HepG2 (cell line): Measurements from ENCODE around the gene TMEM238. TPM values are rescaled to one million over a fixed set of nuclear protein-coding genes. Genes with fewer than 3 reads are reported as not detected.
A peak's percentile ranks its signal among the peaks of the same experiment; 100 is the strongest.

ENCODE experiments used
- CBX1 ChIP-seq: IDR thresholded peaks from one replicate; pipeline ENCODE4 v1.6.1; 2016; ENCODE audit warnings: antibody characterized with exemption, low read depth
- EEA1 ChIP-seq: sonication (generic); formaldehyde crosslinking; IDR thresholded peaks from 2 replicates; pipeline ENCODE4 v1.5.1; 2020; ENCODE audit warnings: mild to moderate bottlenecking, missing genetic modification reagents, borderline replicate concordance
- MED8 ChIP-seq: sonication (generic); formaldehyde crosslinking; IDR thresholded peaks from 2 replicates; pipeline ENCODE4 v1.8.1; 2023; ENCODE audit warnings: mild to moderate bottlenecking, missing genetic modification reagents; ENCODE audit not compliant: insufficient replicate concordance
- NFIB ChIP-seq: sonication (generic); formaldehyde crosslinking; IDR thresholded peaks from 2 replicates; pipeline ENCODE4 v1.9.0; 2021; ENCODE audit warnings: missing genetic modification reagents, mild to moderate bottlenecking, borderline replicate concordance
- POGZ ChIP-seq: sonication (generic); formaldehyde crosslinking; IDR thresholded peaks from 2 replicates; pipeline ENCODE4 v1.4.0; 2020; ENCODE audit warnings: mild to moderate bottlenecking, missing genetic modification reagents
- REXO4 ChIP-seq: sonication (generic); formaldehyde crosslinking; IDR thresholded peaks from 2 replicates; pipeline ENCODE4 v1.8.0; 2022; ENCODE audit warnings: missing genetic modification reagents, mild to moderate bottlenecking, borderline replicate concordance
- SMAD3 ChIP-seq: sonication (generic); formaldehyde crosslinking; IDR thresholded peaks from 2 replicates; pipeline ENCODE4 v1.4.0; 2020; ENCODE audit warnings: missing genetic modification reagents
- SRSF1 ChIP-seq: fragments of 200-400 bp; formaldehyde crosslinking; optimal IDR thresholded peaks from 2 replicates; pipeline ENCODE3; 2017; ENCODE audit warnings: mild to moderate bottlenecking, low read depth, low read length, moderate library complexity
- TOPORS ChIP-seq: sonication (generic); formaldehyde crosslinking; IDR thresholded peaks from 2 replicates; pipeline ENCODE4 v1.8.0; 2023; ENCODE audit warnings: mild to moderate bottlenecking, missing genetic modification reagents
- ZBTB20 ChIP-seq: sonication (generic); formaldehyde crosslinking; IDR thresholded peaks from 2 replicates; pipeline ENCODE4 v1.8.1; 2023; ENCODE audit warnings: missing genetic modification reagents, low read depth, mild to moderate bottlenecking, borderline replicate concordance
- ZNF354B ChIP-seq: sonication (generic); formaldehyde crosslinking; IDR thresholded peaks from 2 replicates; pipeline ENCODE4 v1.8.0; 2022; ENCODE audit warnings: mild to moderate bottlenecking, missing genetic modification reagents
- ZNF607 ChIP-seq: sonication (generic); formaldehyde crosslinking; IDR thresholded peaks from 2 replicates; pipeline ENCODE4 v1.5.1; 2020; ENCODE audit warnings: missing genetic modification reagents, mild to moderate bottlenecking, borderline replicate concordance
- ZNF615 ChIP-seq: sonication (generic); formaldehyde crosslinking; IDR thresholded peaks from 2 replicates; pipeline ENCODE4 v1.5.0; 2020; ENCODE audit warnings: mild to moderate bottlenecking, missing genetic modification reagents, borderline replicate concordance
- ZSCAN12 ChIP-seq: sonication (generic); formaldehyde crosslinking; IDR thresholded peaks from 2 replicates; pipeline ENCODE4 v1.9.0; 2021; ENCODE audit warnings: mild to moderate bottlenecking, missing genetic modification reagents
- polyA plus RNA-seq, 8 experiments: library from polyadenylated mRNA; depleted of rRNA in 3 of 8; stranded (reverse) in 7 of 8; unstranded in 1 of 8; fragments of >200 nt; fragmentation: Illumina TruSeq in 4 of 8; extraction: Trizol in 4 of 8; gene quantifications; 2 replicates each; pipeline versions ENCODE4 v1.2.1 to v1.2.3, GENCODE V29; 2011 to 2016; ENCODE audit warnings: low read depth in 4 of 8, missing spikeins in 1 of 8, mixed read lengths in 1 of 8; ENCODE audit not compliant: insufficient read depth in 1 of 8
- total RNA-seq, 5 experiments: library from RNA; depleted of rRNA; stranded (reverse); fragments of >200 nt; fragmentation: Illumina TruSeq; extraction: Trizol; gene quantifications; 2 replicates each; pipeline ENCODE4 v1.2.3, GENCODE V29; 2016; ENCODE audit warnings: low read depth in 1 of 5
- TF ChIP-seq, protein P1 (sequence below): sonication (generic); formaldehyde crosslinking; IDR thresholded peaks from 2 replicates; pipeline ENCODE4 v1.4.0; 2020; ENCODE audit warnings: missing genetic modification reagents, borderline replicate concordance
- TF ChIP-seq, protein P2 (sequence below): sonication (generic); formaldehyde crosslinking; IDR thresholded peaks from 2 replicates; pipeline ENCODE4 v1.4.0; 2020; ENCODE audit warnings: mild to moderate bottlenecking, missing genetic modification reagents
- TF ChIP-seq, protein P3 (sequence below): IDR thresholded peaks from 2 replicates; pipeline ENCODE4 v1.6.1; 2016
- TF ChIP-seq, protein P4 (sequence below): sonication (generic); formaldehyde crosslinking; IDR thresholded peaks from 2 replicates; pipeline ENCODE4 v1.8.1; 2023; ENCODE audit warnings: mild to moderate bottlenecking, missing genetic modification reagents
- TF ChIP-seq, protein P5 (sequence below), 2 experiments: sonication (generic) in 1 of 2; formaldehyde crosslinking in 1 of 2; IDR thresholded peaks; 2 replicates each; pipeline versions ENCODE4 v1.5.1 to v1.6.1; 2011 to 2020; ENCODE audit warnings: borderline replicate concordance in 1 of 2, low read depth in 1 of 2, low read length in 1 of 2, mild to moderate bottlenecking in 1 of 2, missing genetic modification reagents in 1 of 2, moderate library complexity in 1 of 2

TMEM238 gene
- total and polyA plus RNA-seq, 2 of the 13 experiments (the other 11 are each of a cell fraction or from before 2014, with no cell fraction given) = not detected

DNA sequence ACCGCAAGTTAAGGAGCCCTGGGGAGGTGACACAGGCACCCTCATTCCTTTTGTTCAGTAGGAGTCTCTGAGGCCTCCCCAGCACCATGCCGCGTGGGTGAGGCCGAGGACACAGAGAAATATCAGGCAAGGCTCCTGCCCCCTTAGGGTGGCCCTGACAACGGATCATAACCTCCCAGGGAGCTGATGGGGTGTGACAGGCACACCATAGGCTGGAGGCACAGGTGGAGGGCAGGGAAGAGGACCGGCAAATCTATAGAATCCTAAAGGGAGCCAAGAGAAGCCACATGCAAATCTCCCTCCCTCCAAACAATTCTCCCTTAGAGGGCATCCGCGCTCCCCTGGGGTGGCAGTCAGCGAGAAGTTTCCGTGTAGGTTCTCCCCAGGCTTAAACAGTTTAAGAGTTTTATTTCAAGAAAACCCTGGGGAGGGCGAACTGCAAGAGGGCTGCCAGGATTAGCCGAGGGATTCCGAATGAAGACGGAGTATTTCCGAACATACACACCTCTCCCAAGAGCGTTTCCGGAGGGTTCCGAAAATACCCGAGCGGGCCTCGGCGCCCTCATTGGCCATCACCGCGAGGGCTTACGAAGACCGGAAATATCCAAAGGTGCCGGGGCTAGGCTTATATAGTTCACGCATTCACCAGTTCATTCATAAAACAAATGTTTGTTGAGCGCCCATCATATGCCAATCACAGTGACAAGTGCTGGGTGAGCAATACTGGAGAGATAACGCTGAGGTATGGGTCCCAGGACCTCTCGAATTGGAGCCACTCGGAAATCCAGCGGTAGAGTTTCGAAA lies 1.0 kb upstream of the TMEM238 start (continued):
- TF ChIP-seq ZNF615 (CRISPR knock-in tag) (no peak), MED8 (CRISPR knock-in tag) (no peak), TOPORS (CRISPR knock-in tag) (peak; percentile 52), NFIB (CRISPR knock-in tag) (no peak), SMAD3 (no peak), REXO4 (CRISPR knock-in tag) (no peak), POGZ (CRISPR knock-in tag) (no peak), ZBTB20 (CRISPR knock-in tag) (no peak; the same call in 1 of the 2 replicates), ZNF354B (CRISPR knock-in tag) (no peak), ZSCAN12 (no peak), ZNF607 (CRISPR knock-in tag) (no peak), CBX1 (no peak), SRSF1 (no peak), EEA1 (CRISPR knock-in tag) (no peak)
- TF ChIP-seq, protein P1, sequence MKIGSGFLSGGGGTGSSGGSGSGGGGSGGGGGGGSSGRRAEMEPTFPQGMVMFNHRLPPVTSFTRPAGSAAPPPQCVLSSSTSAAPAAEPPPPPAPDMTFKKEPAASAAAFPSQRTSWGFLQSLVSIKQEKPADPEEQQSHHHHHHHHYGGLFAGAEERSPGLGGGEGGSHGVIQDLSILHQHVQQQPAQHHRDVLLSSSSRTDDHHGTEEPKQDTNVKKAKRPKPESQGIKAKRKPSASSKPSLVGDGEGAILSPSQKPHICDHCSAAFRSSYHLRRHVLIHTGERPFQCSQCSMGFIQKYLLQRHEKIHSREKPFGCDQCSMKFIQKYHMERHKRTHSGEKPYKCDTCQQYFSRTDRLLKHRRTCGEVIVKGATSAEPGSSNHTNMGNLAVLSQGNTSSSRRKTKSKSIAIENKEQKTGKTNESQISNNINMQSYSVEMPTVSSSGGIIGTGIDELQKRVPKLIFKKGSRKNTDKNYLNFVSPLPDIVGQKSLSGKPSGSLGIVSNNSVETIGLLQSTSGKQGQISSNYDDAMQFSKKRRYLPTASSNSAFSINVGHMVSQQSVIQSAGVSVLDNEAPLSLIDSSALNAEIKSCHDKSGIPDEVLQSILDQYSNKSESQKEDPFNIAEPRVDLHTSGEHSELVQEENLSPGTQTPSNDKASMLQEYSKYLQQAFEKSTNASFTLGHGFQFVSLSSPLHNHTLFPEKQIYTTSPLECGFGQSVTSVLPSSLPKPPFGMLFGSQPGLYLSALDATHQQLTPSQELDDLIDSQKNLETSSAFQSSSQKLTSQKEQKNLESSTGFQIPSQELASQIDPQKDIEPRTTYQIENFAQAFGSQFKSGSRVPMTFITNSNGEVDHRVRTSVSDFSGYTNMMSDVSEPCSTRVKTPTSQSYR (CRISPR knock-in tag) = no peak
- TF ChIP-seq, protein P2, sequence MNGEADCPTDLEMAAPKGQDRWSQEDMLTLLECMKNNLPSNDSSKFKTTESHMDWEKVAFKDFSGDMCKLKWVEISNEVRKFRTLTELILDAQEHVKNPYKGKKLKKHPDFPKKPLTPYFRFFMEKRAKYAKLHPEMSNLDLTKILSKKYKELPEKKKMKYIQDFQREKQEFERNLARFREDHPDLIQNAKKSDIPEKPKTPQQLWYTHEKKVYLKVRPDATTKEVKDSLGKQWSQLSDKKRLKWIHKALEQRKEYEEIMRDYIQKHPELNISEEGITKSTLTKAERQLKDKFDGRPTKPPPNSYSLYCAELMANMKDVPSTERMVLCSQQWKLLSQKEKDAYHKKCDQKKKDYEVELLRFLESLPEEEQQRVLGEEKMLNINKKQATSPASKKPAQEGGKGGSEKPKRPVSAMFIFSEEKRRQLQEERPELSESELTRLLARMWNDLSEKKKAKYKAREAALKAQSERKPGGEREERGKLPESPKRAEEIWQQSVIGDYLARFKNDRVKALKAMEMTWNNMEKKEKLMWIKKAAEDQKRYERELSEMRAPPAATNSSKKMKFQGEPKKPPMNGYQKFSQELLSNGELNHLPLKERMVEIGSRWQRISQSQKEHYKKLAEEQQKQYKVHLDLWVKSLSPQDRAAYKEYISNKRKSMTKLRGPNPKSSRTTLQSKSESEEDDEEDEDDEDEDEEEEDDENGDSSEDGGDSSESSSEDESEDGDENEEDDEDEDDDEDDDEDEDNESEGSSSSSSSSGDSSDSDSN (CRISPR knock-in tag) = no peak
- TF ChIP-seq, protein P3, sequence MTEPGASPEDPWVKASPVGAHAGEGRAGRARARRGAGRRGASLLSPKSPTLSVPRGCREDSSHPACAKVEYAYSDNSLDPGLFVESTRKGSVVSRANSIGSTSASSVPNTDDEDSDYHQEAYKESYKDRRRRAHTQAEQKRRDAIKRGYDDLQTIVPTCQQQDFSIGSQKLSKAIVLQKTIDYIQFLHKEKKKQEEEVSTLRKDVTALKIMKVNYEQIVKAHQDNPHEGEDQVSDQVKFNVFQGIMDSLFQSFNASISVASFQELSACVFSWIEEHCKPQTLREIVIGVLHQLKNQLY = no peak
- TF ChIP-seq, protein P4, sequence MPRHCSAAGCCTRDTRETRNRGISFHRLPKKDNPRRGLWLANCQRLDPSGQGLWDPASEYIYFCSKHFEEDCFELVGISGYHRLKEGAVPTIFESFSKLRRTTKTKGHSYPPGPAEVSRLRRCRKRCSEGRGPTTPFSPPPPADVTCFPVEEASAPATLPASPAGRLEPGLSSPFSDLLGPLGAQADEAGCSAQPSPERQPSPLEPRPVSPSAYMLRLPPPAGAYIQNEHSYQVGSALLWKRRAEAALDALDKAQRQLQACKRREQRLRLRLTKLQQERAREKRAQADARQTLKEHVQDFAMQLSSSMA (CRISPR knock-in tag) = no peak
- TF ChIP-seq, protein P5, sequence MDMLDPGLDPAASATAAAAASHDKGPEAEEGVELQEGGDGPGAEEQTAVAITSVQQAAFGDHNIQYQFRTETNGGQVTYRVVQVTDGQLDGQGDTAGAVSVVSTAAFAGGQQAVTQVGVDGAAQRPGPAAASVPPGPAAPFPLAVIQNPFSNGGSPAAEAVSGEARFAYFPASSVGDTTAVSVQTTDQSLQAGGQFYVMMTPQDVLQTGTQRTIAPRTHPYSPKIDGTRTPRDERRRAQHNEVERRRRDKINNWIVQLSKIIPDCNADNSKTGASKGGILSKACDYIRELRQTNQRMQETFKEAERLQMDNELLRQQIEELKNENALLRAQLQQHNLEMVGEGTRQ (IDR thresholded peaks at IDR 0.05; ENCODE audit: low read depth, low read length) = no peak
- TF ChIP-seq, protein P5 (CRISPR knock-in tag; IDR thresholded peaks at IDR 0.05; ENCODE audit: borderline replicate concordance) = no peak
